Measurements from ENCODE around the gene CEP83. TPM values are rescaled to one million over a fixed set of nuclear protein-coding genes. Genes with fewer than 3 reads are reported as not detected.

CEP83 gene
- total RNA-seq, 1 experiment from 2014 or later, result 26.2 TPM

- TF ChIP-seq E2F4 (CRISPR knock-in tag; IDR thresholded peaks at IDR 0.05; ENCODE audit: borderline replicate concordance, low read depth), result no peak
Measured at GRCh38 chr12:94509317-94509716, 49.6 kb upstream of the CEP83 start (continued).

- peak; percentile 62 for ATAC-seq
- peaks cover 8% of the 10 kb centered on the region for H3K4me1 Mint-ChIP-seq
- ChIA-PET CTCF (interaction anchor here (1.1 kb wide), 1 partner anchor 71 kb away, joined by 3 read pairs; no protein-coding TSS in a partner anchor), POLR2A (no interaction called here)
- no peak for TF ChIP-seq ZNF425 (CRISPR knock-in tag; conservative IDR thresholded peaks at IDR 0.05)
- TF ChIP-seq ZNF121 (CRISPR knock-in tag; IDR thresholded peaks at IDR 0.05), result no peak
- no peak for TF ChIP-seq AR (CRISPR knock-in tag; IDR thresholded peaks at IDR 0.05)
- no peak for TF ChIP-seq ATF6 (CRISPR knock-in tag; IDR thresholded peaks at IDR 0.05)
- TF ChIP-seq SP1 (CRISPR knock-in tag; conservative IDR thresholded peaks at IDR 0.05), result no peak
- no peak for TF ChIP-seq RORB (CRISPR knock-in tag; IDR thresholded peaks at IDR 0.05)
- TF ChIP-seq MLX (CRISPR knock-in tag; IDR thresholded peaks at IDR 0.05), result no peak
- no peak for TF ChIP-seq PRDM15 (CRISPR knock-in tag; IDR thresholded peaks at IDR 0.05)
- no peak for TF ChIP-seq ZNF232 (CRISPR knock-in tag; IDR thresholded peaks at IDR 0.05)
- TF ChIP-seq FOXK1 (CRISPR knock-in tag; IDR thresholded peaks at IDR 0.05), result no peak
- no peak for TF ChIP-seq SMAD4 (CRISPR knock-in tag; IDR thresholded peaks at IDR 0.05)
- no peak for TF ChIP-seq ETV6 (CRISPR knock-in tag; IDR thresholded peaks at IDR 0.05)
- no peak for TF ChIP-seq FOXP1 (CRISPR knock-in tag; IDR thresholded peaks at IDR 0.05; ENCODE audit: borderline replicate concordance)
- no peak overlapping the region for H3K27ac Mint-ChIP-seq
- H3K27me3 Mint-ChIP-seq (ENCODE audit: low read depth), result peaks cover 3% of the 10 kb centered on the region; the same call in 1 of the 2 replicates
- H3K36me3 Mint-ChIP-seq, result peaks cover 7% of the 10 kb centered on the region; the same call in 1 of the 2 replicates
- no peak for DNase-seq (ENCODE audit: low spot score)
- H3K9me3 Mint-ChIP-seq, result peaks cover 14% of the 10 kb centered on the region
- H3K4me3 Mint-ChIP-seq, result no peak overlapping the region
Measured at GRCh38 chr12:94507455-94507854, 47.8 kb upstream of the CEP83 start.
